ENCODE results near the gene CCT6B. TPM values are rescaled to one million over a fixed set of nuclear protein-coding genes. Genes with fewer than 3 reads are reported as not detected.

Gene CCT6B
- total RNA-seq, 1 experiment from 2014 or later = 1.1 TPM

DNA sequence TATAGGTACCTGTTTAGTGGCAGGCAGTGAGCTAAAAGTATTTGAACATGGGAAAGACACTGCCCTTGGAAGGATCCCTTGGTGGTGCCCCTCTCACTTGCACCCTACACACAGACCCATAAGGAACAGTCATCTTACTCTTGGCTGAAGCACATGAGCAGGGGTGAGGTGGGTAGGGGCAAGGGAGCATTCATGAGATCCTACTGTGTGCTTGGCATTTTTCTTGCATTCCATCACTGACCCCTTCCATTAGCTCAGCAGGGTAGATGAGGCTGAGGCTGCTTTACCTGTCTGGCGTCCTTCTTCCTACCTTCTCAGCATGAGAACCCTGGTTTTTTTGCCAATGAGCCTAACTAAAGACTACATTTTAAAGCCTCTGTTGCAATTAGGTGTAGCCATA lies 48.3 kb downstream of the CCT6B start:
- Histone ChIP-seq H4K20me1 (ENCODE audit: insufficient read depth) (no peaks in the 10 kb centered on the region), H3K9ac (ENCODE audit: low read length) (no peak overlapping the region), H3K36me3 (ENCODE audit: control insufficient read depth in 1 of 2, insufficient read depth in 2 of 2, low read length in 2 of 2) (no peaks in the 10 kb centered on the region), H3K27me3 (ENCODE audit: insufficient read depth, low read length) (no peaks in the 10 kb centered on the region; the same call in none of the 2 replicates), H3K4me1 (ENCODE audit: control insufficient read depth in 1 of 2, insufficient read depth in 2 of 2, low read length in 2 of 2) (no peaks in the 10 kb centered on the region), H3K9me2 (ENCODE audit: insufficient read depth) (no peaks in the 10 kb centered on the region), H3K9me3 (ENCODE audit: control insufficient read depth in 1 of 2, insufficient read depth in 1 of 2, low read depth in 1 of 2, low read length in 2 of 2) (no peaks in the 10 kb centered on the region), H3K4me3 (replicated peaks in 1 of 2; ENCODE audit: low read depth in 1 of 2, low read length in 2 of 2) (no peak overlapping the region), H3K27ac (ENCODE audit: low read depth, low read length) (no peak overlapping the region), H3K4me2 (ENCODE audit: low read length) (no peak overlapping the region), H2AFZ (ENCODE audit: low read depth, low read length, poor library complexity, severe bottlenecking) (no peak overlapping the region), H3K79me2 (ENCODE audit: insufficient read depth, low read length) (no peaks in the 10 kb centered on the region)
- no TSS peak for BruUV-seq (replicated peaks)
- no peak for DNase-seq (ENCODE audit: low read depth, low spot score)
- no peak for ATAC-seq
- RAD21 ChIA-PET (ENCODE audit: low non-redundant PET in 1 of 2, low total read pairs in 2 of 2, uncharacterized antibody in 2 of 2, unreplicated experiment in 2 of 2) = no interaction called here
- CTCF ChIA-PET = no interaction called here
- intact Hi-C loops (cut with micrococcal nuclease) = no loop called here
- POLR2A ChIA-PET = no interaction called here
- TF ChIP-seq ZFX (IDR thresholded peaks at IDR 0.05) (no peak), SP1 (IDR thresholded peaks at IDR 0.05; ENCODE audit: low read depth) (no peak), TCF7L2 (IDR thresholded peaks at IDR 0.05; ENCODE audit: borderline replicate concordance, extremely low read depth, insufficient read depth, insufficient read length) (no peak), CEBPB (IDR thresholded peaks at IDR 0.05; ENCODE audit: low read depth) (no peak), ZNF274 (IDR thresholded peaks at IDR 0.05; ENCODE audit: low read depth, low read length) (no peak), SIN3A (IDR thresholded peaks at IDR 0.05; ENCODE audit: low read depth) (no peak), ELF1 (IDR thresholded peaks at IDR 0.05; ENCODE audit: borderline replicate concordance, low read depth) (no peak), SRF (IDR thresholded peaks at IDR 0.05; ENCODE audit: low read depth) (no peak), CBX3 (IDR thresholded peaks at IDR 0.05; ENCODE audit: low read depth) (no peak), EGR1 (IDR thresholded peaks at IDR 0.05; ENCODE audit: low read depth) (no peak), JUND (IDR thresholded peaks at IDR 0.05) (no peak), RAD21 (IDR thresholded peaks at IDR 0.05; ENCODE audit: low read depth) (no peak), ATF3 (IDR thresholded peaks at IDR 0.05) (no peak), POLR2A (IDR thresholded peaks at IDR 0.05; ENCODE audit: borderline replicate concordance, extremely low read depth, insufficient read depth, insufficient read length) (no peak)
- TF ChIP-seq, protein P1, sequence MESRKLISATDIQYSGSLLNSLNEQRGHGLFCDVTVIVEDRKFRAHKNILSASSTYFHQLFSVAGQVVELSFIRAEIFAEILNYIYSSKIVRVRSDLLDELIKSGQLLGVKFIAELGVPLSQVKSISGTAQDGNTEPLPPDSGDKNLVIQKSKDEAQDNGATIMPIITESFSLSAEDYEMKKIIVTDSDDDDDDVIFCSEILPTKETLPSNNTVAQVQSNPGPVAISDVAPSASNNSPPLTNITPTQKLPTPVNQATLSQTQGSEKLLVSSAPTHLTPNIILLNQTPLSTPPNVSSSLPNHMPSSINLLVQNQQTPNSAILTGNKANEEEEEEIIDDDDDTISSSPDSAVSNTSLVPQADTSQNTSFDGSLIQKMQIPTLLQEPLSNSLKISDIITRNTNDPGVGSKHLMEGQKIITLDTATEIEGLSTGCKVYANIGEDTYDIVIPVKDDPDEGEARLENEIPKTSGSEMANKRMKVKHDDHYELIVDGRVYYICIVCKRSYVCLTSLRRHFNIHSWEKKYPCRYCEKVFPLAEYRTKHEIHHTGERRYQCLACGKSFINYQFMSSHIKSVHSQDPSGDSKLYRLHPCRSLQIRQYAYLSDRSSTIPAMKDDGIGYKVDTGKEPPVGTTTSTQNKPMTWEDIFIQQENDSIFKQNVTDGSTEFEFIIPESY (IDR thresholded peaks at IDR 0.05; ENCODE audit: extremely low read depth, insufficient replicate concordance, low read length) = no peak
- TF ChIP-seq, protein P2, sequence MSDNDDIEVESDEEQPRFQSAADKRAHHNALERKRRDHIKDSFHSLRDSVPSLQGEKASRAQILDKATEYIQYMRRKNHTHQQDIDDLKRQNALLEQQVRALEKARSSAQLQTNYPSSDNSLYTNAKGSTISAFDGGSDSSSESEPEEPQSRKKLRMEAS (IDR thresholded peaks at IDR 0.05) = no peak
- TF ChIP-seq, protein P3, sequence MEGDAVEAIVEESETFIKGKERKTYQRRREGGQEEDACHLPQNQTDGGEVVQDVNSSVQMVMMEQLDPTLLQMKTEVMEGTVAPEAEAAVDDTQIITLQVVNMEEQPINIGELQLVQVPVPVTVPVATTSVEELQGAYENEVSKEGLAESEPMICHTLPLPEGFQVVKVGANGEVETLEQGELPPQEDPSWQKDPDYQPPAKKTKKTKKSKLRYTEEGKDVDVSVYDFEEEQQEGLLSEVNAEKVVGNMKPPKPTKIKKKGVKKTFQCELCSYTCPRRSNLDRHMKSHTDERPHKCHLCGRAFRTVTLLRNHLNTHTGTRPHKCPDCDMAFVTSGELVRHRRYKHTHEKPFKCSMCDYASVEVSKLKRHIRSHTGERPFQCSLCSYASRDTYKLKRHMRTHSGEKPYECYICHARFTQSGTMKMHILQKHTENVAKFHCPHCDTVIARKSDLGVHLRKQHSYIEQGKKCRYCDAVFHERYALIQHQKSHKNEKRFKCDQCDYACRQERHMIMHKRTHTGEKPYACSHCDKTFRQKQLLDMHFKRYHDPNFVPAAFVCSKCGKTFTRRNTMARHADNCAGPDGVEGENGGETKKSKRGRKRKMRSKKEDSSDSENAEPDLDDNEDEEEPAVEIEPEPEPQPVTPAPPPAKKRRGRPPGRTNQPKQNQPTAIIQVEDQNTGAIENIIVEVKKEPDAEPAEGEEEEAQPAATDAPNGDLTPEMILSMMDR (IDR thresholded peaks at IDR 0.05 in 2 of 3, conservative IDR thresholded peaks at IDR 0.05 in 1 of 3; ENCODE audit: borderline replicate concordance in 1 of 3, insufficient read depth in 1 of 3, low read depth in 2 of 3, low read length in 2 of 3) = no peak
